Measurements from ENCODE around the gene THSD7B.

DNA sequence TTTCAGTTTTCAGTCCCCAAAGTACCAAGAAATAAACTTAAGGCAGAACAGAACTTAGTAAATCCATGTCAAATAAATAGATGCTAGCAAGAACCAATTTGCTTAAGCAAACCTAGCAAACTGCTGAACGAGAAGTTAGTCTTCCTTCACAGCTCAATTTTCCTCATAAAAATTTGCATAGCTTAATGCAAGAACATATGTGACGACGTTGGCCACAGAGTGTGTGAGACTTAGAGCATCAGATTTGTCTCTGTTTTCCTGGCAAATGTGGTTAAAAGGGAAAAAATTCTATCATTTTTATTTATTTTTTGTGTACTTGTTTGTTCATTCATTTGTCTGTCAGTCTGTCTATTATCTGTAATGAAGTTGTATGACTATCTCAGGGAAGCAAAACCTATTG lies 485.7 kb downstream of the THSD7B start:
- TF ChIP-seq, protein P1, sequence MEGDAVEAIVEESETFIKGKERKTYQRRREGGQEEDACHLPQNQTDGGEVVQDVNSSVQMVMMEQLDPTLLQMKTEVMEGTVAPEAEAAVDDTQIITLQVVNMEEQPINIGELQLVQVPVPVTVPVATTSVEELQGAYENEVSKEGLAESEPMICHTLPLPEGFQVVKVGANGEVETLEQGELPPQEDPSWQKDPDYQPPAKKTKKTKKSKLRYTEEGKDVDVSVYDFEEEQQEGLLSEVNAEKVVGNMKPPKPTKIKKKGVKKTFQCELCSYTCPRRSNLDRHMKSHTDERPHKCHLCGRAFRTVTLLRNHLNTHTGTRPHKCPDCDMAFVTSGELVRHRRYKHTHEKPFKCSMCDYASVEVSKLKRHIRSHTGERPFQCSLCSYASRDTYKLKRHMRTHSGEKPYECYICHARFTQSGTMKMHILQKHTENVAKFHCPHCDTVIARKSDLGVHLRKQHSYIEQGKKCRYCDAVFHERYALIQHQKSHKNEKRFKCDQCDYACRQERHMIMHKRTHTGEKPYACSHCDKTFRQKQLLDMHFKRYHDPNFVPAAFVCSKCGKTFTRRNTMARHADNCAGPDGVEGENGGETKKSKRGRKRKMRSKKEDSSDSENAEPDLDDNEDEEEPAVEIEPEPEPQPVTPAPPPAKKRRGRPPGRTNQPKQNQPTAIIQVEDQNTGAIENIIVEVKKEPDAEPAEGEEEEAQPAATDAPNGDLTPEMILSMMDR (IDR thresholded peaks at IDR 0.05): no peak
- no peak for TF ChIP-seq POLR2A (IDR thresholded peaks at IDR 0.05)
